Stimulated activated CD4-positive, alpha-beta T cell treated with anti-CD3 and anti-CD28 coated beads, Interleukin-4, amount 100 ng/mL, for 1 hour (primary cell): ENCODE data around the gene AGAP5.

Source experiments
- DNase-seq: peaks from one replicate; pipeline ENCODE4 v3.0.0-alpha.2; 2020

Gene AGAP5

GRCh38 chr10:73650537-73651331, 47.2 kb downstream of the AGAP5 start:
- no peak for DNase-seq

GRCh38 chr10:73649876-73650536, 47.9 kb downstream of the AGAP5 start:
- DNase-seq, result no peak

- DNase-seq, result no peak
These were observed 48.7 kb downstream of the AGAP5 start for GRCh38 chr10:73648975-73649829.

- no peak for DNase-seq
These were observed 49.8 kb downstream of the AGAP5 start for GRCh38 chr10:73647875-73648651.

- peak; percentile 21 for DNase-seq
These were observed 50.6 kb downstream of the AGAP5 start for GRCh38 chr10:73647211-73647874.

- DNase-seq, result no peak
These were observed 51.3 kb downstream of the AGAP5 start for GRCh38 chr10:73646598-73647041.

- no peak for DNase-seq
These were observed 52.7 kb downstream of the AGAP5 start for GRCh38 chr10:73645251-73645650.

- DNase-seq, result no peak
These were observed 53.1 kb downstream of the AGAP5 start for GRCh38 chr10:73644767-73645166.

- DNase-seq, result peak; percentile 34
These were observed 53.7 kb downstream of the AGAP5 start for GRCh38 chr10:73644015-73644743.

- no peak for DNase-seq
These were observed 54.5 kb downstream of the AGAP5 start for GRCh38 chr10:73643362-73643761.

- no peak for DNase-seq
These were observed 56.4 kb downstream of the AGAP5 start, which contains the start of gene MYOZ1 for GRCh38 chr10:73641328-73642060. MYOZ1 (minus strand) TSS chr10:73641474; CDS start chr10:73640017, 1,457 bp downstream.

- DNase-seq, result no peak
These were observed 58.6 kb downstream of the AGAP5 start for GRCh38 chr10:73639286-73639685.

- DNase-seq, result no peak
These were observed 62.1 kb downstream of the AGAP5 start for GRCh38 chr10:73635781-73636180.

GRCh38 chr10:73634421-73634820, 63.5 kb downstream of the AGAP5 start:
- no peak for DNase-seq

- no peak for DNase-seq
These were observed 68.7 kb downstream of the AGAP5 start for GRCh38 chr10:73629165-73629564.

- DNase-seq, result no peak
These were observed 69.5 kb downstream of the AGAP5 start for GRCh38 chr10:73628405-73628804.

- DNase-seq, result no peak
These were observed 70.6 kb downstream of the AGAP5 start for GRCh38 chr10:73627300-73627699.

GRCh38 chr10:73625884-73626752, 71.8 kb downstream of the AGAP5 start:
- peak; percentile 89 for DNase-seq
